H1 (cell line): Measurements from ENCODE around the gene MOV10L1. TPM values are rescaled to one million over a fixed set of nuclear protein-coding genes. Genes with fewer than 3 reads are reported as not detected.

ENCODE experiments used
- CBX5 ChIP-seq: fragments of 300-800, 300-1000 bp; sonication (generic); IDR thresholded peaks from 2 replicates; pipeline ENCODE4 v1.7.1; 2016; ENCODE audit warnings: antibody characterized with exemption, low read length, low read depth
- EZH2 ChIP-seq: fragments of 200-600 bp; sonication (generic); IDR thresholded peaks from 2 replicates; pipeline ENCODE4 v1.7.1; 2012; ENCODE audit warnings: low read depth, mild to moderate bottlenecking, moderate library complexity, low read length, inconsistent platforms; ENCODE audit not compliant: severe bottlenecking
- JUN ChIP-seq: IDR thresholded peaks from 2 replicates; pipeline ENCODE4 v1.6.1; 2011; ENCODE audit warnings: low read depth, mild to moderate bottlenecking, improper control_type of control experiment, low read length
- RXRA ChIP-seq: IDR thresholded peaks from 2 replicates; pipeline ENCODE4 v1.6.1; 2011; ENCODE audit warnings: low read depth, mild to moderate bottlenecking, low read length, moderate library complexity; ENCODE audit not compliant: insufficient read depth
- SAP30 ChIP-seq: fragments of 300-600 bp; sonication (generic); IDR thresholded peaks from 2 replicates; pipeline ENCODE4 v1.7.1; 2012; ENCODE audit warnings: low read length, moderate library complexity, mild to moderate bottlenecking, inconsistent platforms; ENCODE audit not compliant: insufficient read depth, insufficient replicate concordance
- polyA plus RNA-seq, 7 experiments: library from polyadenylated mRNA; depleted of rRNA in 3 of 7; stranded (reverse) in 5 of 7; unstranded in 2 of 7; fragments of >200 nt in 5 of 7; fragments of 200-250 nt in 2 of 7; gene quantifications; 1 replicate in 5 of 7; 2 replicates in 1 of 7; 4 replicates in 1 of 7; pipeline versions ENCODE4 v1.2.1 to v1.2.3, GENCODE V29; 2011 to 2013; ENCODE audit warnings: missing spikeins in 2 of 7, mixed read lengths in 2 of 7
- total RNA-seq: library from RNA; stranded (reverse); fragmentation: NEBNext Ultra II Directional; extraction: Animal tissue kit (Norgen Biotek cat#: 25700); gene quantifications from 2 replicates; pipeline ENCODE4 v1.2.1, GENCODE V29; 2021

Gene MOV10L1
- total and polyA plus RNA-seq, 2 of the 8 experiments (the other 6 are each of a cell fraction or from before 2014, with no cell fraction given) = 0.32 TPM; not detected in 1

DNA sequence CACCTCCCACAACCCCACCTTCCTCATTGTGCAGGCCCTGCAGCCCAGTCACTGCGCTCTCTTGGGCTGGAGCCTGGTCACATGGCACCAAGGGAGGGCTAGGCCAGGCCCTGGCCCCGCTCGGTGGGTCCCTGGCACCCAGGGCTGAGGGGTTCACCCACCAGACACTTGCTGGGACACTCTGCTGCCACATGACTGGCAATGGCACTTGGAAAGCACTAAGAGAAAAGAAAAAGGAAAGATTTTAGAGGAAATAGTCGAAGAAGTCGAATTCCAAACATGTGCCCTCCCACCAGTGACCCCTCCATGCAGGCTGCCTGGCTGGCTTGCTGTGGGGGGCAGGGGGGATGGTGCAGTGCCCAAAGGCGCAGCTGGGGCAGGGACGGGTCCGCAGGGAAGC is 19.4 kb upstream of the MOV10L1 start (continued):
- no peak for TF ChIP-seq JUN
- no peak for TF ChIP-seq CBX5
- TF ChIP-seq RXRA = no peak
- no peak for TF ChIP-seq EZH2
- no peak for TF ChIP-seq SAP30
- TF ChIP-seq, all 59 proteins: peak for 0
